ENCODE measurements around the gene ENTPD3.

Gene ENTPD3

GRCh38 chr3:40387001-40387894, at the start of gene ENTPD3:
Gene ENTPD3 (plus strand): TSS chr3:40387184. CDS start chr3:40388058, 874 bp downstream.
- peak; percentile 61 for DNase-seq

GRCh38 chr3:40339871-40340270, 47.1 kb upstream of the ENTPD3 start:
- no peak for DNase-seq

DNA sequence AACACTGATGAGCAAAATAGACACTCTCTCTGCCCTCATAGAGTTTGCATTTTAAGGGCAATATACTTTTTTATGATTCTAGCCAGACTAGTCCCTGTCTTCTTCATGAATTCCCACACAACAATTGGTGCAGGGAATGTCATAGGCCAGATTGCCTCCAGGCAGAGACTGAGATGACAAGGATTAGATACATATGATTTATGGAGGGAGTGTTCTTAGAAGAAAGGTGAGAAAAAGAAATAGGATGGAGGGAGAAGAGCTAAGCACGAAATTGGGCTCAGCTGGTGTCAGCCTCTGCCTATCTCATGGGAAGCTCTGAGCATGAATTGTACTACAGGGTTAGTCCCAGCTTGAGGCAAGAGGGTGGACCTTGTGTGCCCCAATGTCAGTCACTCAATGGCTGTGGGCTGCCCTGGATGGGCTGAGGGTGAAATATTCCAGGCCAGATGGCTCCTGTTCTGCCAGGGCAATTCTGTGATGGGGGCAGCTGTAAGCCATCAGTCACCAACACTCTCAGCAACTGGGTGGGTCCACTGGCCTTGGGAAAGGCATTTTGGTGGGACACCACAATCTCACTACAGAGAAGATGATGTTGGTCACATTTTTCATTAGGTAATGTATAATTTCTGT, 46.3 kb upstream of the ENTPD3 start:
- DNase-seq, result no peak

DNA sequence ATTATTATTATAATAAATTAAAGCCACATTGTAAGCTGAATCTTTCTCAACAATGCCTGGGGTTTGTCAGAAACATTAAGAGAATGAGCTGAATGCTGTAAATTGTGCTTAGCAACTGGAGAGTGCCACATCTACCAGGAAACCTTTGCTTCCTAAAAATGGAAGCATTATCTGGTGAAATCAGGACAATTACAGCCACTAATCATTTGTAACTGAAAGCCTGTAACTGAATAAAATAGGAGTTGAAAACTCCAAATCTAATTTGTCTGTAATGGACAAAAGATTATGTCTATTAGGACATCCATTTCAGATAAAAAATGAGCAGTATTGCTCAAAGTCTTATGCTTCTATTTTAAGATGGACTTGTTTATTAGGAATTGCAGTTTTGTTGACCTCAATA, 45.3 kb upstream of the ENTPD3 start:
- no peak for DNase-seq

- no peak for DNase-seq
Measured at GRCh38 chr3:40350529-40350928, 36.5 kb upstream of the ENTPD3 start.

- no peak for DNase-seq
Measured at GRCh38 chr3:40355410-40355809, 31.6 kb upstream of the ENTPD3 start.

GRCh38 chr3:40358454-40358853, 28.5 kb upstream of the ENTPD3 start:
- no peak for DNase-seq

DNA sequence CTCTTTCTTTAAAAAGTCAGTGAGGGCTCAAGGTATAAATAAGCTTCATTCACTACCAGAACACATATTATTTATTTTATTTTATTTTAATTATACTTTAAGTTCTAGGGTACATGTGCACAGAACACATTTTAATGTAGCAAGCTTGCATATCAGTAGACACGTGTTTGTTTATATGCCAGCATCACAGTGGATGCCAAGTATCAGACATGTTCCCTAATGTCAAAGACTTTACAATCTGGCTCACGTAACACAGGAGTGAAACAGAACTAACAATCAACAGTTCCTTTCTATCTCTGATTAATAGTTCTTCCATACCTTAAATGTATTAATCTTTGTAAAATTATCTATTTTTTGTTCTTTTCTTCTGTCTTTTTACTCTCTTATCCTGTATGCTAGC, 23.3 kb upstream of the ENTPD3 start:
- no peak for DNase-seq

DNA sequence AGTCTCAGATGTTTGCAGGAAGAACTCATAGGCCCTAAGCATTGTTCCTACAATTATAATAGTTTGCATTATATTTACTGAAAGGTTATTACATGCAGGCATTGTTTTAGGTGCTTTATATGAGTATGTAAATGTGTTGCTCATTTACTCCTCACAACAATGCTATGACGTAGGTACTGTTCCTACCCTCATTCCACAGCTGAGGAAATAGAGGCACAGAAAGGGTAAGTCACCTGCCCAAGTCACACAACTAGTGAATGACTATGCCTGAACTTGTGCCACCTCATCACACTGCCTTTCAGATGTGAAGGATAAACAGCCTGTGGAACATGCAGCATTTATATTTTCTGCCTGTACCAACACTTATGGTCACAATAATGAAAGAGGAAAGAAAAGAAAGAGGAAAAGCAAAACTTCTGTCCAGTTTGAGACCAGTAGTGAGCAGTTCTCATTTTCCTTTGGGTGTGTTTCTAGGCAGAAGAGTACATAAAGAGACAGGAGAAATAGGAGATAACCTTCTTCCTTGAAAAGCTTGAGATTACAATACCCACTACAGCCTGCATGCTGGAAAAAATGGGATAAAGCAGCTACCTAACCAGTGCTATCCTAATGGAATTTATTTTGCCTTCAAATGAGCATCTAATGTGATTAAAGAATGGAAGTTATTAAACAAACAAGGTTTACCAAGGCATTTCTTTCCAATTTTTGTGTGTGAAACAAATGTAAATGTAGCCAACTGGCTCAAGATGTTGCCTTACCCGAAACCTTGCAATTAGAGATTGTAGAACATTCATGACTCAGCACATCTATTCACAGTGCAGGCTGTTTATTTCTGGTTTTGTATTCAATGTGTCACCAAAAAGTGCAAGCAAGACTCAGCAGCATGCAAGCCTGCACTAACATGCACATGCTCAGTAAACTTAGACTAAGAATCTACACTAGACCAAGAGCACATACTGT, 20.5 kb upstream of the ENTPD3 start:
- DNase-seq, result no peak

- DNase-seq, result no peak
Measured at GRCh38 chr3:40369716-40370115, 17.3 kb upstream of the ENTPD3 start.

- no peak for DNase-seq
Measured at GRCh38 chr3:40377822-40378221, 9.2 kb upstream of the ENTPD3 start.

- no peak for DNase-seq
Measured at GRCh38 chr3:40379674-40380306, 7.2 kb upstream of the ENTPD3 start.

- DNase-seq, result no peak
Measured at GRCh38 chr3:40381904-40382616, 4.9 kb upstream of the ENTPD3 start.

GRCh38 chr3:40382617-40382979, 4.4 kb upstream of the ENTPD3 start:
- DNase-seq, result no peak

DNA sequence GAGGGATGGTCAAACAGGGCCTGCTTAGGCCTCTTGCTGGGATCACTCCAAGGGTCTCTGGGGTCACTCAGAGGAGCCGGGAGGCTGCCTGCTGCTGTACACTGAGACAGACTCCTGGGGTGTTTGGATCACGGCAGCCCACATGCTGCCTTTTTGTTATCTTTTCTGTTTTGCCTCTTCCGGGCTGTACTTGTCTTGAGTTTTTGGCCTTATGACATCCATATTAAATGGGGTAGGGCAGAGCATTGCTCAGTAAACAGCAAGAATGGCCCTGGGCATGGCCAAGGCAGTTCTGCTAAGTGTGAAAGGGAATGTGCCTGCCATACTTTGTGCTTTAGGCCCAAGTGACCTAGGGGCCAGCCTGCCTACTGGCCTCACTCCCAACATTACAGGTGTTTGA, 771 bp upstream of the ENTPD3 start:
- no peak for DNase-seq

DNA sequence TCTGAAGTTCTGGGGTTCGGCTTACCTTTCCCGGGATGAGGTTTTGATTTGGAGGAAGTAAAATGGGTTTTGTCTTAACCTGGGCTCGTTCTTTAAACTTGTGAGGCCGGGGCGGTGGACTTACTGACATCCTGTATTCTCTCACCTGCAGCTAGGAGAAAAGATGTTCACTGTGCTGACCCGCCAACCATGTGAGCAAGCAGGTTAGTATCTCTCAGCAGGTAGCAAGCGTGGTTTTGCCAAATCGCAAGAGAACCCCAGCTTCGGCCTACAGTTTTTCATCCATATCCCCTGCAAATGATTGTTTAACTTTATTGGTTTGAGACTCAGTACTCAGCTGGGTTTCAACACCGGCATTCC, 891 bp downstream of the ENTPD3 start:
- no peak for DNase-seq

GRCh38 chr3:40396406-40396805, 9.4 kb downstream of the ENTPD3 start:
- DNase-seq, result no peak

- no peak for DNase-seq
Measured at GRCh38 chr3:40397129-40397528, 10.1 kb downstream of the ENTPD3 start.

DNA sequence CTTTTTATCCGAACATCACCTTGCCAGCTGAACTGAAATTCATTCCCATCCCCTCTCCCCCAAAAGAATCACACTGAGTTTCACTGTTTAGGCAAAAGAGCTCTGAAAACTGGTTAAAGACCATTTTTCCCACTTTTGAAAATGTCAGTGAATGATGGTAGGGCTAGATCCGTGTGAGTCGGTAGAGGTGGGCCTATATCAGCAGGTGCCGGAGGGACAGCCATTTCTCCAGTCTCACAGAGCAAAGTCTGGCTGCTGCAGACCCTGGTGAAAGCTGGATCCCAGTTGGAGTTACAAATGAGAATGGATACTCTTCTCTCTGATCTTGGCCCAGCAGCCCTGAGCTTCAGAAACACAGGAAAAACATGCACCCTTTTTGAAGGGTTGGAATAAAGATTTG, 10.9 kb downstream of the ENTPD3 start:
- DNase-seq, result no peak

GRCh38 chr3:40398346-40398745, 11.4 kb downstream of the ENTPD3 start:
- DNase-seq, result no peak

DNA sequence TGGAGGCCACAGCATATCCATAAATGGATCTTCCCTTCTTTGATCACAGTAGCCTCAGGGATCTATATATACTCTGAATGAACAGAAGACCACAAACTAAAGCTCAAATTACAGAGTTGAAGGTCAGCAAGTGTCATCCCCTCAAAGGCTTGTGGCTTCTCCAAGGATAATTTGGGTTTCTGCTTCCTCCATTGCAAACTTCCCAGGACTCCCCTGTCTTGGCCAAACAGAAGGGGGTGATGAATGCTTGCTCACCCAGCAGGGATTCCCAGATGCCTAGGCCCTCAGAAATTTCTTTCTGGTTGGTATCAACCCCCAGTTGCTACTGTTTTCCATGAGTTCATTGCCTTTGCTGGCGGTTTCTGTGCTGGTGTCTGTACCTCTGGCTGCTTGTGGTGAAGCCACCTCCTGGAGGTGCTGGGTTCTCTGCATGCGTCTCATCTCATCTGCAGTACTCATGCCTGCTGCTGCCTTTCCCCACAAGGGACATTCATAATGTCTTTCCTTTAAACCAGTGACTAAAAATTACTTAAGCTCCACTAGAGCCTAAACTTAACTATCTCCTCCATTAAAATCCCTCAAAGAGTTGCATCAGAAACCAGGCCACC, 17.7 kb downstream of the ENTPD3 start:
- DNase-seq, result no peak

GRCh38 chr3:40407007-40407406, 20.0 kb downstream of the ENTPD3 start:
- DNase-seq, result no peak

Measured in activated CD4-positive, alpha-beta T cell treated with anti-CD3 and anti-CD28 coated beads for 48 hours (primary cell).